Activated CD8-positive, alpha-beta memory T cell treated with anti-CD3 and anti-CD28 coated beads, Interleukin-2, amount 50 U/mL, for 24 hours (primary cell): ENCODE results near the gene CSNK1A1.
"Not testable (repeated sequence)": the region's sequence is repeated elsewhere in the genome, so short reads cannot be mapped to it uniquely, and the experiment has no call there.

ENCODE experiments used
- DNase-seq: peaks from one replicate; pipeline ENCODE4 v3.0.0-alpha.2; 2020; ENCODE audit errors: extremely low read depth

Gene CSNK1A1

GRCh38 chr5:149456597-149457392 is 94.4 kb downstream of the CSNK1A1 start:
- DNase-seq = no peak

- no peak for DNase-seq
These were observed 95.3 kb downstream of the CSNK1A1 start for GRCh38 chr5:149455889-149456409.

GRCh38 chr5:149453618-149454415 is 97.4 kb downstream of the CSNK1A1 start:
- DNase-seq = no peak

GRCh38 chr5:149452665-149453617 is 98.3 kb downstream of the CSNK1A1 start:
- DNase-seq = no peak

- DNase-seq = no peak
These were observed 99.1 kb downstream of the CSNK1A1 start for GRCh38 chr5:149452007-149452664.

- DNase-seq = no peak
These were observed 101.0 kb downstream of the CSNK1A1 start for GRCh38 chr5:149450199-149450598.

GRCh38 chr5:149448831-149449714 is 102.2 kb downstream of the CSNK1A1 start:
- DNase-seq = no peak

GRCh38 chr5:149448431-149448830 is 102.8 kb downstream of the CSNK1A1 start:
- DNase-seq = no peak

- DNase-seq = no peak
These were observed 103.6 kb downstream of the CSNK1A1 start for GRCh38 chr5:149447373-149448367.

- not testable (repeated sequence) for DNase-seq
These were observed 104.4 kb downstream of the CSNK1A1 start for GRCh38 chr5:149446794-149447193.

- no peak for DNase-seq
These were observed 105.4 kb downstream of the CSNK1A1 start for GRCh38 chr5:149445739-149446369.

GRCh38 chr5:149445343-149445738 is 105.9 kb downstream of the CSNK1A1 start:
- no peak for DNase-seq

- DNase-seq = not testable (repeated sequence)
These were observed 106.8 kb downstream of the CSNK1A1 start for GRCh38 chr5:149444430-149444829.

GRCh38 chr5:149443210-149443609 is 108.0 kb downstream of the CSNK1A1 start:
- no peak for DNase-seq

GRCh38 chr5:149442563-149443182 is 108.6 kb downstream of the CSNK1A1 start:
- peak; percentile 41 for DNase-seq
